Smooth muscle cell (in vitro differentiated cells): Measurements from ENCODE around the gene MTFMT. TPM values are rescaled to one million over a fixed set of nuclear protein-coding genes. Genes with fewer than 3 reads are reported as not detected.

Experiments used
- DNase-seq: peaks from one replicate; lab custom pipeline; 2025; ENCODE audit not compliant: unreplicated experiment; lab: John Stamatoyannopoulos, UW
- H2AFZ ChIP-seq: fragments of 200-600 bp; sonication (generic); 2 replicates; pipeline ENCODE4 v1.6.0; 2016; ENCODE audit warnings: antibody characterized with exemption, low read depth, mild to moderate bottlenecking
- H3F3A ChIP-seq: fragments of 200-600 bp; sonication (generic); 2 replicates; pipeline ENCODE4 v1.6.0; 2017; ENCODE audit warnings: antibody characterized with exemption, low read depth
- H3K27ac ChIP-seq: fragments of 200-600 bp; sonication (generic); 2 replicates; pipeline ENCODE4 v1.5.1; 2016; ENCODE audit warnings: low read depth, mild to moderate bottlenecking
- H3K27me3 ChIP-seq: fragments of 200-600 bp; sonication (generic); 2 replicates; pipeline ENCODE4 v1.6.1; 2016; ENCODE audit warnings: low read depth, mild to moderate bottlenecking
- H3K36me3 ChIP-seq: fragments of 200-600 bp; sonication (generic); 2 replicates; pipeline ENCODE4 v1.5.1; 2016; ENCODE audit warnings: low read depth
- H3K4me1 ChIP-seq: fragments of 200-600 bp; sonication (generic); 2 replicates; pipeline ENCODE4 v1.5.1; 2016; ENCODE audit warnings: low read depth
- H3K4me2 ChIP-seq: fragments of 200-600 bp; sonication (generic); 2 replicates; pipeline ENCODE4 v1.6.0; 2016; ENCODE audit warnings: mild to moderate bottlenecking
- H3K4me3 ChIP-seq: fragments of 200-600 bp; sonication (generic); 2 replicates; pipeline ENCODE4 v1.5.1; 2016; ENCODE audit warnings: mild to moderate bottlenecking
- H3K79me2 ChIP-seq: fragments of 200-600 bp; sonication (generic); 2 replicates; pipeline ENCODE4 v1.6.0; 2016; ENCODE audit warnings: low read depth, mild to moderate bottlenecking
- H3K9ac ChIP-seq: fragments of 200-600 bp; sonication (generic); 2 replicates; pipeline ENCODE4 v1.6.0; 2016; ENCODE audit warnings: low read depth
- H3K9me3 ChIP-seq: fragments of 200-600 bp; sonication (generic); replicated peaks from 2 replicates; pipeline ENCODE4 v1.5.1; 2016; ENCODE audit warnings: low read depth
- H4K20me1 ChIP-seq: fragments of 200-600 bp; sonication (generic); 2 replicates; pipeline ENCODE4 v1.6.0; 2016; ENCODE audit warnings: low read depth
- CTCF ChIP-seq: fragments of 200-600 bp; sonication (generic); IDR thresholded peaks from 2 replicates; pipeline ENCODE4 v1.5.1; 2017; ENCODE audit warnings: borderline replicate concordance, mild to moderate bottlenecking, antibody characterized with exemption; ENCODE audit not compliant: insufficient read depth, poor library complexity, severe bottlenecking
- WGBS: methylation state at CpG from one replicate; pipeline ENCODE4 v1.1.7; 2016; ENCODE audit warnings: low lambda C conversion rate; 5-methylcytosine and 5-hydroxymethylcytosine counted together
- polyA plus RNA-seq: library from polyadenylated mRNA; unstranded; fragments of >200 nt; fragmentation: Nextera tagmentation; extraction: Ambion mirVana; gene quantifications from 2 replicates; pipeline ENCODE4 v1.2.1, GENCODE V29; 2016
- total RNA-seq: library from RNA; depleted of rRNA; stranded (reverse); fragments of >200 nt; gene quantifications from 2 replicates; pipeline ENCODE4 v1.2.3, GENCODE V29; 2014

MTFMT gene
- total and polyA plus RNA-seq, 2 experiments from 2014 or later = 11.3 to 16.8 TPM

- Histone ChIP-seq H3K27me3 (no peaks in the 10 kb centered on the region), H3K9me3 (peaks cover 10% of the 10 kb centered on the region), H3K36me3 (peaks cover 17% of the 10 kb centered on the region), H3K9ac (no peak overlapping the region), H3K4me1 (peaks cover 6% of the 10 kb centered on the region), H3K79me2 (no peaks in the 10 kb centered on the region), H3K27ac (no peak overlapping the region), H2AFZ (no peak overlapping the region), H3K4me3 (no peak overlapping the region), H4K20me1 (no peaks in the 10 kb centered on the region), H3F3A (no peaks in the 10 kb centered on the region), H3K4me2 (no peak overlapping the region)
- no peak for DNase-seq
- 79% methylated on average over 2 of the region's 2 CpGs for WGBS
- no peak for TF ChIP-seq CTCF
These were observed 20.5 kb downstream of the MTFMT start for GRCh38 chr15:65008983-65009382.

DNA sequence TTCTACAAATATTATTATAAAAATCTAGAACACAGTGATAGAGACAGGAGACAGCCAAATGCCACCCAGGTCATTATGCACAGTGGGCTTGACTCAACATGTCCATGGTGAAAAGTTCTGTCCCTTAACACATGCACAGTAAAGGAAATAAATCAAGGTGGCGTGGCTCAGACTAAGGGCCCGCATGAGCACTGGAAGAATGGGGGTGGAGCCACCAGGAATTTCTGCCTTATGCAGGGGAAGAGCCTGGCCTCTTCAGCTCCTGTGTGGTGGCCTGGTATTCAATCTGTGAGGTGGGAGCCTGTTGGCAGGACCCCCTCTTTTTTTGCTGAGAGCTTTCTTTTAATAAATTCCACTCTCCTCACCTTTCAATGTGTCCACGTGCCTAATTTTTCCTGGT lies 22.6 kb downstream of the MTFMT start:
- H3K27me3 ChIP-seq = no peaks in the 10 kb centered on the region
- H3K36me3 ChIP-seq = peaks cover 4% of the 10 kb centered on the region
- H3F3A ChIP-seq = no peaks in the 10 kb centered on the region
- no peak overlapping the region for H3K4me3 ChIP-seq
- no peaks in the 10 kb centered on the region for H4K20me1 ChIP-seq
- 49% methylated on average over 3 of the region's 3 CpGs for WGBS
- no peak for TF ChIP-seq CTCF
- H3K79me2 ChIP-seq = no peaks in the 10 kb centered on the region
- H3K4me1 ChIP-seq = peaks cover 6% of the 10 kb centered on the region
- no peaks in the 10 kb centered on the region for H3K9me3 ChIP-seq
- H3K9ac ChIP-seq = no peak overlapping the region
- no peak overlapping the region for H3K4me2 ChIP-seq
- no peak overlapping the region for H2AFZ ChIP-seq
- no peak overlapping the region for H3K27ac ChIP-seq
- DNase-seq = no peak

DNA sequence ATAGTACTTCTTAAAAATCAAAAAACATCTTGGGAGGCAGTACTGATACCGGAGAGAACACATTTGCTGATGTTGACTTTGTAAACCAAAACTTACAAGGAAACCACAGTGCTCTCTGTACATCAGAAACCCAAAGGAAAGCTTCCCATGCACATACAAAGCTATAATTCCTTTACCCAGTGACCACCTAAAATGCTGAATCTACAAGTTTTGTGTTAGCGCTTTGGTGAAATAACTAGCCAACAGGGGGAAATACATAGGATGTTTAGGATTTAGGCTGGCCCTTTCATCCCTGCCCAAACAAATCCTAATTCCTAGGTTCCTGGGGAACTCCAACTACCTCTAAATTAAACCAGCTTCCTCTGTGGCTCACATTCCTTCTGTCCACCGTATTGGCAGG lies 24.4 kb downstream of the MTFMT start:
- no peaks in the 10 kb centered on the region for H3K27me3 ChIP-seq
- H3K4me1 ChIP-seq = peaks cover 6% of the 10 kb centered on the region
- no peak overlapping the region for H3K4me3 ChIP-seq
- no peaks in the 10 kb centered on the region for H3K36me3 ChIP-seq
- no peak overlapping the region for H3K9ac ChIP-seq
- H3K9me3 ChIP-seq = no peaks in the 10 kb centered on the region
- H3K79me2 ChIP-seq = no peaks in the 10 kb centered on the region
- no peak overlapping the region for H2AFZ ChIP-seq
- 93% methylated on average over 3 of the region's 3 CpGs for WGBS
- H3K27ac ChIP-seq = no peak overlapping the region
- H4K20me1 ChIP-seq = no peaks in the 10 kb centered on the region
- DNase-seq = no peak
- H3F3A ChIP-seq = no peaks in the 10 kb centered on the region
- no peak overlapping the region for H3K4me2 ChIP-seq
- TF ChIP-seq CTCF = no peak

DNA sequence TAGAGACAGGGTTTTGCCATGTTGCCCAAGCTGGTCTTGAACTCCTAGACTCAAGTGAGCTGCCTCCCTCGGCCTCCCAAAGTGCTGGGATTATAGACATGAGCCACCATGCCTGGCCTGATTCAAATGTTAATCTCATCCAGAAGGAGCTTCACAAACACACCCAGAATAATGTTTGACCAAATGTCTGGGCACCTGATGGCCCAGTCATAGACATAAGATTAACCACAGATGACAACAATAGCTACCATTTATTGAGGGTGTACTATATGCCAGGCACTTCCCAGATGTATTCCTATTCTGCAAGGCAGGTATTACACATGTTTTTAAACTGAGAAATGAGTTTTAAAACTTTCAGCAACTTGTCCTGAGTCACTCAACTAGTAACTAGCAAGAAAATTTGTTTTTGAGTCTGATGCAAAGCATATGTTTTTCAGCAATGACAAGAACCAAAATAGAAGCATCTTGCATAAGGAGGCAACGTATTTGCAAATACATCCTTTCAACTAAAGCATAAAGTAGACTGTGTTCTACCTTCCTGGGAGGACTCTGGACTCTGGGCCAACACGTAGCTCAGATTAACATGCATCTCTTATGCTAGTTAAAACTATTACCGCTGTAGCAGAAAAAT lies 31.6 kb downstream of the MTFMT start:
- WGBS = 88% methylated on average over 4 of the region's 4 CpGs
- H3K9me3 ChIP-seq = no peaks in the 10 kb centered on the region
- H3K27me3 ChIP-seq = no peaks in the 10 kb centered on the region
- no peak for DNase-seq
- H3K4me2 ChIP-seq = no peak overlapping the region
- H3K79me2 ChIP-seq = no peaks in the 10 kb centered on the region
- no peak overlapping the region for H3K4me3 ChIP-seq
- no peaks in the 10 kb centered on the region for H3K36me3 ChIP-seq
- no peak for TF ChIP-seq CTCF
- no peaks in the 10 kb centered on the region for H3F3A ChIP-seq
- no peak overlapping the region for H3K9ac ChIP-seq
- no peak overlapping the region for H3K27ac ChIP-seq
- no peaks in the 10 kb centered on the region for H3K4me1 ChIP-seq
- no peak overlapping the region for H2AFZ ChIP-seq
- H4K20me1 ChIP-seq = no peaks in the 10 kb centered on the region
